ENCODE results near the gene MRGPRX4.

DNA sequence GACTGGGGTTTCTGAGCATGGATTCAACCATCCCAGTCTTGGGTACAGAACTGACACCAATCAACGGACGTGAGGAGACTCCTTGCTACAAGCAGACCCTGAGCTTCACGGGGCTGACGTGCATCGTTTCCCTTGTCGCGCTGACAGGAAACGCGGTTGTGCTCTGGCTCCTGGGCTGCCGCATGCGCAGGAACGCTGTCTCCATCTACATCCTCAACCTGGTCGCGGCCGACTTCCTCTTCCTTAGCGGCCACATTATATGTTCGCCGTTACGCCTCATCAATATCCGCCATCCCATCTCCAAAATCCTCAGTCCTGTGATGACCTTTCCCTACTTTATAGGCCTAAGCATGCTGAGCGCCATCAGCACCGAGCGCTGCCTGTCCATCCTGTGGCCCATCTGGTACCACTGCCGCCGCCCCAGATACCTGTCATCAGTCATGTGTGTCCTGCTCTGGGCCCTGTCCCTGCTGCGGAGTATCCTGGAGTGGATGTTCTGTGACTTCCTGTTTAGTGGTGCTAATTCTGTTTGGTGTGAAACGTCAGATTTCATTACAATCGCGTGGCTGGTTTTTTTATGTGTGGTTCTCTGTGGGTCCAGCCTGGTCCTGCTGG, 35.3 kb upstream of the MRGPRX4 start:
- TF ChIP-seq FOXK2 (IDR thresholded peaks at IDR 0.05) = no peak
- TF ChIP-seq SP1 (IDR thresholded peaks at IDR 0.05) = no peak
- no peak for TF ChIP-seq FOXM1 (IDR thresholded peaks at IDR 0.05; ENCODE audit: borderline replicate concordance)
